ENCODE measurements around the gene PCDHGC5. TPM values are rescaled to one million over a fixed set of nuclear protein-coding genes. Genes with fewer than 3 reads are reported as not detected.

Gene PCDHGC5
- total RNA-seq, 2 donors from 2014 or later = 0.32 to 0.64 TPM

DNA sequence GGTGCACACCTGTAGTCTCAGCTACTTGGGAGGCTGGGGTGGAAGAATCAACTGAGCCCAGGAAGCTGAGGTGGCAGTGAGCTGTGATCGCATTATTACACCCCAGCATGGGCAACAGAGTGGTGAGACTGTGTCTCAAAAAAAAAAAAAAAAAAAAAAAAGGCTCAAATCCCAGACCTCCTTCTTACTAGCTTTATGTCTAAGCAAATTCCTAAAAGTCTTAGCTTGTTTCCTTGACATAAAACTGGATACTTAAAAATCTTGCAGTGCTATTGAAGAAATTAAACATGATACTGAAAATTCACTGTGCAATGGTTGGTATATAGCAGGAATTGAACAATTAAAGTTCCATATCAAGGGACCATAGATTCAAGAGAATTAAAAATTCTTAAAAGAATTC lies 45.0 kb downstream of the PCDHGC5 start:
- Histone ChIP-seq H3K4me3 (no peak overlapping the region), H3K9me3 (no peaks in the 10 kb centered on the region), H3K4me1 (no peaks in the 10 kb centered on the region), H3K9ac (ENCODE audit: low read depth in 2 of 2, low read length in 2 of 2) (no peak overlapping the region), H3K27ac (no peak overlapping the region), H3K27me3 (no peaks in the 10 kb centered on the region), H3K36me3 (peaks cover under 1% of the 10 kb centered on the region)
- intact Hi-C loops (cut with DNase I) = no loop called here
- DNase-seq = no peak
- no peak for TF ChIP-seq CTCF (IDR thresholded peaks at IDR 0.05)

DNA sequence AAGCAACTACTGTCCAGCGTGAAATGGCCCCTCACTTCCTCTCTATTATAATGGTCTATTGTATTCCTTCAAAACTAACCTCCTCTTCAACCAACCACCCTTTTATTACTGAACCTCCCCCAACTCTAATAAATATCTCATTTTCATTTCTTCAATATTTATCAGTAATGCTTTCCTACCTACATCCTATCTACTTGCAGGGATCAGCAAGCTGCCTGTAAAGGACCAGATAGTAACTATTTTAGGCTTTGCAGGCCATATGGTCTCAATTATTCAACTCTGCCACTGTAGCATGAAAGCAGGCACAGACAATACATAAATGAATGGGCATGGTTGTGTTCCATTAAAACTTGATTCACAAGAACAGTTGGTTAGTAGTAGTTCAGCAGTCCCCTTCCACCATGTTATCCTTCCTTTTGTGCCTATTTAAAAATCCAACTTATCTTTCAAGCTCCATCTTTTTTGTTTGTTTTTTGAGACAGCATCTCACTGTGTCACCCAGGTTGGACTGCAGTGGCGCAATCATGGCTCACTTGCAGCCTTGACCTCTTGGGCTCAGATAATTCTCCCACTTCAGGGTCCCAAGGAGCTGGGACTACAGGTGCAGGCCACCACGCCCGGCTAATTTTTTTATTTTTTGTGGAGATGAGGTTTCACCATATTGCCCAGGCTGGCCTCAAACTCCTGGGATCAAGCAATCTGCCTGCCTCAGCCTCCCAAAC lies 45.8 kb downstream of the PCDHGC5 start:
- Histone ChIP-seq H3K36me3 (no peaks in the 10 kb centered on the region), H3K27me3 (no peaks in the 10 kb centered on the region), H3K27ac (no peak overlapping the region), H3K4me1 (no peaks in the 10 kb centered on the region), H3K4me3 (no peak overlapping the region), H3K9ac (ENCODE audit: low read depth in 2 of 2, low read length in 2 of 2) (no peak overlapping the region), H3K9me3 (no peaks in the 10 kb centered on the region)
- no peak for TF ChIP-seq CTCF (IDR thresholded peaks at IDR 0.05)
- no peak for DNase-seq
- intact Hi-C loops (cut with DNase I) = no loop called here

Other genes with a start within 250 kb of the PCDHGC5 start
- gene PCDHB15, start 243.7 kb upstream of the PCDHGC5 start, total RNA-seq = 1 to 10 TPM in 1 of 2 donors, under 1 TPM in 1; 0.27 to 1.8 TPM
- 1 to 10 TPM in 1 of 2 donors, under 1 TPM in 1; 0.21 to 1.1 TPM for gene SLC25A2, start 185.0 kb upstream of the PCDHGC5 start, total RNA-seq
- gene TAF7, start 168.3 kb upstream of the PCDHGC5 start, total RNA-seq = 10 to 100 TPM; 49.3 to 70.2 TPM
- under 1 TPM; 0.10 to 0.37 TPM for gene PCDHGA1, start 158.6 kb upstream of the PCDHGC5 start, total RNA-seq
- under 1 TPM; 0.22 to 0.50 TPM for gene PCDHGA2, start 150.3 kb upstream of the PCDHGC5 start, total RNA-seq
- gene PCDHGA3, start 145.3 kb upstream of the PCDHGC5 start, total RNA-seq = under 1 TPM; 0.10 to 0.21 TPM
- gene PCDHGB1, start 139.0 kb upstream of the PCDHGC5 start, total RNA-seq = 1 to 10 TPM in 1 of 2 donors, under 1 TPM in 1; 0.15 to 1.7 TPM
- gene PCDHGA4, start 134.1 kb upstream of the PCDHGC5 start, total RNA-seq = 1 to 10 TPM in 1 of 2 donors, under 1 TPM in 1; 0.20 to 1.4 TPM
- 1 to 10 TPM in 1 of 2 donors, under 1 TPM in 1; 0.47 to 1.8 TPM for gene PCDHGB2, start 129.1 kb upstream of the PCDHGC5 start, total RNA-seq
- 1 to 10 TPM in 1 of 2 donors, under 1 TPM in 1; 0.52 to 1.1 TPM for gene PCDHGA5, start 124.9 kb upstream of the PCDHGC5 start, total RNA-seq
- gene PCDHGB3, start 118.8 kb upstream of the PCDHGC5 start, total RNA-seq = 1 to 10 TPM in 1 of 2 donors, under 1 TPM in 1; 0.57 to 1.1 TPM
- gene PCDHGA6, start 115.2 kb upstream of the PCDHGC5 start, total RNA-seq = 1 to 10 TPM in 1 of 2 donors, under 1 TPM in 1; 0.82 to 1.5 TPM
- 1 to 10 TPM in 1 of 2 donors, under 1 TPM in 1; 0.59 to 1.0 TPM for gene PCDHGA7, start 106.3 kb upstream of the PCDHGC5 start, total RNA-seq
- under 1 TPM; 0.69 to 0.96 TPM for gene PCDHGB4, start 101.4 kb upstream of the PCDHGC5 start, total RNA-seq
- gene PCDHGA8, start 96.4 kb upstream of the PCDHGC5 start, total RNA-seq = under 1 TPM; 0.17 to 0.48 TPM
- gene PCDHGB5, start 91.1 kb upstream of the PCDHGC5 start, total RNA-seq = 1 to 10 TPM; 2.1 to 3.1 TPM
- gene PCDHGA9, start 86.3 kb upstream of the PCDHGC5 start, total RNA-seq = 1 to 10 TPM; 1.1 to 2.2 TPM
- 1 to 10 TPM; 1.0 to 1.8 TPM for gene PCDHGB6, start 81.1 kb upstream of the PCDHGC5 start, total RNA-seq
- 1 to 10 TPM; 2.7 to 4.7 TPM for gene PCDHGA10, start 76.1 kb upstream of the PCDHGC5 start, total RNA-seq
- 1 to 10 TPM; 2.5 to 3.3 TPM for gene PCDHGB7, start 71.4 kb upstream of the PCDHGC5 start, total RNA-seq
- 1 to 10 TPM; 1.3 to 1.6 TPM for gene PCDHGA11, start 68.0 kb upstream of the PCDHGC5 start, total RNA-seq
- 1 to 10 TPM; 1.0 to 1.5 TPM for gene PCDHGA12, start 58.6 kb upstream of the PCDHGC5 start, total RNA-seq
- 10 to 100 TPM; 13.1 to 22.2 TPM for gene PCDHGC3, start 13.1 kb upstream of the PCDHGC5 start, total RNA-seq
- gene PCDHGC4, start 4.1 kb upstream of the PCDHGC5 start, total RNA-seq = under 1 TPM; 0.35 to 0.64 TPM
- gene DIAPH1, start 129.9 kb downstream of the PCDHGC5 start, total RNA-seq = 100 to 1,000 TPM; 113 to 143 TPM
- 10 to 100 TPM; 36.6 to 44.0 TPM for gene HDAC3, start 147.8 kb downstream of the PCDHGC5 start, total RNA-seq
- gene RELL2, start 147.9 kb downstream of the PCDHGC5 start, total RNA-seq = 1 to 10 TPM; 2.1 to 6.7 TPM
- gene FCHSD1, start 162.3 kb downstream of the PCDHGC5 start, total RNA-seq = 10 to 100 TPM; 14.1 to 15.4 TPM
- gene ARAP3, start 193.1 kb downstream of the PCDHGC5 start, total RNA-seq = 10 to 100 TPM in 1 of 2 donors, 1 to 10 TPM in 1; 5.1 to 15.4 TPM

All from colonic mucosa (tissue), 4 donors.